H1 (cell line): ENCODE results near the gene ACSM3. TPM values are rescaled to one million over a fixed set of nuclear protein-coding genes. Genes with fewer than 3 reads are reported as not detected.

Experiments
- BRCA1 ChIP-seq: IDR thresholded peaks from 2 replicates; pipeline ENCODE4 v1.6.1; 2012; ENCODE audit warnings: low read depth, low read length, improper control_type of control experiment
- CEBPB ChIP-seq: IDR thresholded peaks from 2 replicates; pipeline ENCODE4 v1.6.1; 2012; ENCODE audit warnings: low read depth, low read length
- CHD7 ChIP-seq: fragments of 300-600 bp; sonication (generic); IDR thresholded peaks from 2 replicates; pipeline ENCODE4 v1.7.1; 2012; ENCODE audit warnings: low read length, moderate library complexity, mild to moderate bottlenecking, inconsistent platforms; ENCODE audit not compliant: insufficient replicate concordance
- FOSL1 ChIP-seq: IDR thresholded peaks from 2 replicates; pipeline ENCODE4 v1.6.1; 2011; ENCODE audit warnings: mild to moderate bottlenecking, low read depth, low read length, moderate library complexity; ENCODE audit not compliant: insufficient read depth
- JUN ChIP-seq: IDR thresholded peaks from 2 replicates; pipeline ENCODE4 v1.6.1; 2011; ENCODE audit warnings: low read depth, mild to moderate bottlenecking, improper control_type of control experiment, low read length
- KDM4A ChIP-seq: IDR thresholded peaks from one replicate; pipeline ENCODE4 v1.7.1; 2012; ENCODE audit warnings: low read depth, mild to moderate bottlenecking, moderate library complexity, low read length, inconsistent platforms; ENCODE audit not compliant: severe bottlenecking
- KDM5A ChIP-seq: fragments of 200-600 bp; IDR thresholded peaks from 2 replicates; pipeline ENCODE4 v1.7.1; 2012; ENCODE audit warnings: mild to moderate bottlenecking, low read length, inconsistent platforms, mixed read lengths
- RFX5 ChIP-seq: IDR thresholded peaks from 2 replicates; pipeline ENCODE4 v1.6.1; 2011; ENCODE audit warnings: low read depth, low read length, improper control_type of control experiment, borderline replicate concordance
- RXRA ChIP-seq: IDR thresholded peaks from 2 replicates; pipeline ENCODE4 v1.6.1; 2011; ENCODE audit warnings: low read depth, mild to moderate bottlenecking, low read length, moderate library complexity; ENCODE audit not compliant: insufficient read depth
- SUZ12 ChIP-seq: fragments of 200-600 bp; sonication (generic); IDR thresholded peaks from 2 replicates; pipeline ENCODE4 v1.6.1; 2012; ENCODE audit warnings: mild to moderate bottlenecking, inconsistent platforms, low read length, moderate library complexity, mixed read lengths
- TBP ChIP-seq: IDR thresholded peaks from 2 replicates; pipeline ENCODE4 v1.6.1; 2011; ENCODE audit warnings: low read depth, low read length, improper control_type of control experiment
- polyA plus RNA-seq, 7 experiments: library from polyadenylated mRNA; depleted of rRNA in 3 of 7; stranded (reverse) in 5 of 7; unstranded in 2 of 7; fragments of >200 nt in 5 of 7; fragments of 200-250 nt in 2 of 7; gene quantifications; 1 replicate in 5 of 7; 2 replicates in 1 of 7; 4 replicates in 1 of 7; pipeline versions ENCODE4 v1.2.1 to v1.2.3, GENCODE V29; 2011 to 2013; ENCODE audit warnings: missing spikeins in 2 of 7, mixed read lengths in 2 of 7
- total RNA-seq: library from RNA; stranded (reverse); fragmentation: NEBNext Ultra II Directional; extraction: Animal tissue kit (Norgen Biotek cat#: 25700); gene quantifications from 2 replicates; pipeline ENCODE4 v1.2.1, GENCODE V29; 2021

ACSM3 gene
- total and polyA plus RNA-seq, 2 of the 8 experiments (the other 6 are each of a cell fraction or from before 2014, with no cell fraction given), result 5.7 to 6.2 TPM

DNA sequence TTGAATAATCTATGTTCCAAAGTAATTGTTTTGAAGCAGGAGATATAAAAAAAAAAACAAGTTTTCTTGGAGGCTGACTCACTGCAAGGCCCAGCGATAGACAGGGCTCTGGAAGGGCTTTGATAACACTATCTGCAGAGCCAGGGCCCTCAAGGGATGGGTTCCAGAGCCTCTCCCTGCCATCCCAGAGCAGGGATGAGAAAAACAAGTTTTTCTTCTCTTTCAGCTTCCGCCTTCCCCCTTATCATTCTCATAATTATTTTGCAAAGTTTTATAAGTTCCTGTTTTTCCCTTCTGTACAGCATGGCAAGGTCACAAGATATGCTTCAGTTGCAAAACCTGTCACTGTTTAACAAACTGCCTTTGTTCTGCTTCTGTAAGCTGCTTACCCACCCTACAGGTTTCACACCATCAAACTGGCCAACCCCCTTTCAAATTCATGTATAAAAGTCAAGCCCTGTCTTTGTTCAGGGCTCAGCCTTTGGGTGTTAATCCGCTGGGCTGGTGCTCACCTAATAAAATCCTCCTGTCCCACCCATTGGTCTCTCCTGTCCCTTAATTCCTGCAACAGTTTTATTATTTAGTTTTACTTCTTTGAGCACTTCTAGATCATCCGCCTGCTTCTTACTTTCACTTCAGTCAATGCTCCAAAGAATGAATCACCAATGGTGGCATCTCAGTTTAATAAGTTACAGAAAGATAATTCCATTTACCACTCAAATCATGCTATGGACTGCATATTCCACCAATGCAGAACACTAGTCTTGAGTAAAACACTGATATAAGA is 16.6 kb upstream of the ACSM3 start (continued):
- no peak for TF ChIP-seq CHD7
- TF ChIP-seq CEBPB, result no peak
- TF ChIP-seq TBP, result no peak
- TF ChIP-seq SUZ12, result no peak
- no peak for TF ChIP-seq JUN
- TF ChIP-seq RXRA, result no peak
- no peak for TF ChIP-seq BRCA1
- TF ChIP-seq FOSL1, result no peak
- no peak for TF ChIP-seq RFX5
- no peak for TF ChIP-seq KDM4A
- TF ChIP-seq KDM5A, result no peak
